K562 (cell line): ENCODE measurements around the gene ZFYVE28. TPM values are rescaled to one million over a fixed set of nuclear protein-coding genes. Genes with fewer than 3 reads are reported as not detected.

Experiments used
- ATAC-seq: fragments of 200-7000 bp; cut with Tn5 transposase; 3 replicates; pipeline ENCODE4 v1.9.1; 2020; ENCODE audit warnings: moderate library complexity
- BruUV-seq: library from RNA; stranded (reverse); fragments of 400-500 nt; replicated peaks from 2 replicates; lab custom pipeline; 2021; lab: Mats Ljungman, UMichigan
- CTCF ChIA-PET: fragments of 300-600 bp; formaldehyde crosslinking; extraction: SDS; loops from one replicate; lab custom pipeline; 2021; ENCODE audit warnings: low intra/inter-chr PET ratio; lab: Yijun Ruan, JAX
- POLR2A ChIA-PET: fragments of 300-600, 350-650 bp; sonication (Branson Sonifier 250); formaldehyde crosslinking; extraction: SDS; loops from one replicate; lab custom pipeline; 2021; ENCODE audit warnings: antibody characterized with exemption, inconsistent platforms; lab: Yijun Ruan, JAX
- DNase-seq, 4 experiments: peaks; one replicate each; pipeline versions ENCODE4 v3.0.0 to v3.0.0-alpha.2; 2011 to 2018; ENCODE audit warnings: low spot score in 3 of 4, mixed read lengths in 3 of 4; ENCODE audit errors: extremely low read depth in 1 of 4
- FAIRE-seq: peaks from 2 replicates; lab custom pipeline; 2011; peaks lifted over from hg19 to GRCh38; lab: Jason Lieb, UNC
- H2AFZ ChIP-seq: 2 replicates; pipeline ENCODE4 v1.6.0; 2011; ENCODE audit warnings: low read depth, low read length, control low read depth, inconsistent platforms
- H3K27ac ChIP-seq: fragments of 200-600 bp; 3 replicates; pipeline ENCODE4 v1.8.0; 2011; ENCODE audit warnings: low read depth, mild to moderate bottlenecking, control low read depth, inconsistent platforms, low read length, moderate library complexity, mixed read lengths; ENCODE audit errors: extremely low read depth
- H3K27me3 ChIP-seq, 2 experiments: fragments of 300-600 bp in 1 of 2; 2 replicates in 1 of 2; 3 replicates in 1 of 2; pipeline versions ENCODE4 v1.6.0 to v1.8.0; 2011; ENCODE audit warnings: inconsistent platforms in 2 of 2, low read length in 2 of 2, mild to moderate bottlenecking in 1 of 2, mixed read lengths in 1 of 2, moderate library complexity in 1 of 2; ENCODE audit not compliant: control insufficient read depth in 2 of 2, insufficient read depth in 2 of 2
- H3K36me3 ChIP-seq: fragments of 300-600 bp; 3 replicates; pipeline ENCODE4 v1.8.0; 2011; ENCODE audit warnings: mild to moderate bottlenecking, low read length, inconsistent platforms; ENCODE audit not compliant: control insufficient read depth, insufficient read depth
- H3K4me1 ChIP-seq, 2 experiments: fragments of 200-600 bp in 1 of 2; replicated peaks in 1 of 2; 2 replicates in 1 of 2; 3 replicates in 1 of 2; pipeline versions ENCODE4 v1.5.1 to v1.8.0; 2011; ENCODE audit warnings: inconsistent platforms in 2 of 2, low read length in 2 of 2, mild to moderate bottlenecking in 1 of 2, mixed read lengths in 1 of 2, moderate library complexity in 1 of 2; ENCODE audit not compliant: control insufficient read depth in 2 of 2, insufficient read depth in 2 of 2
- H3K4me2 ChIP-seq: 2 replicates; pipeline ENCODE4 v1.6.1; 2011; ENCODE audit warnings: low read length, control low read depth, inconsistent platforms, mixed read lengths; ENCODE audit not compliant: insufficient read depth
- H3K4me3 ChIP-seq: fragments of 200-600 bp; sonication (generic), shearing (Covaris generic); 2 replicates; pipeline ENCODE4 v1.5.1; 2016; ENCODE audit warnings: control low read depth, inconsistent platforms
- H3K79me2 ChIP-seq: fragments of 200-600 bp; 3 replicates; pipeline ENCODE4 v1.8.0; 2011; ENCODE audit warnings: low read length, inconsistent platforms; ENCODE audit not compliant: control insufficient read depth, insufficient read depth
- H3K9ac ChIP-seq, 2 experiments: 2 replicates each; pipeline versions ENCODE4 v1.6.0 to v1.6.1; 2011; ENCODE audit warnings: low read depth in 2 of 2, low read length in 2 of 2, control low read depth in 1 of 2, inconsistent platforms in 1 of 2, mild to moderate bottlenecking in 1 of 2, mixed read lengths in 1 of 2; ENCODE audit not compliant: insufficient read depth in 1 of 2
- H3K9me1 ChIP-seq: one replicate; pipeline ENCODE4 v1.6.0; 2011; ENCODE audit warnings: inconsistent platforms, mild to moderate bottlenecking, low read length, moderate library complexity; ENCODE audit not compliant: control insufficient read depth, insufficient read depth
- H3K9me3 ChIP-seq: replicated peaks from 2 replicates; pipeline ENCODE4 v1.5.1; 2011; ENCODE audit warnings: low read depth, low read length, inconsistent platforms; ENCODE audit not compliant: control insufficient read depth, insufficient read depth
- H4K20me1 ChIP-seq: replicated peaks from 2 replicates; pipeline ENCODE4 v1.6.1; 2011; ENCODE audit warnings: low read length, inconsistent platforms, mixed read lengths; ENCODE audit not compliant: control insufficient read depth, insufficient read depth
- C11orf30 ChIP-seq: fragments of 450-650 bp; IDR thresholded peaks from 2 replicates; pipeline ENCODE4 v1.6.1; 2016; ENCODE audit warnings: low read depth, mild to moderate bottlenecking
- CBX5 ChIP-seq: IDR thresholded peaks from 2 replicates; pipeline ENCODE4 v1.6.1; 2014; ENCODE audit warnings: low read depth, borderline replicate concordance
- CXXC5 ChIP-seq: fragments of 250-450 bp; sonication (Bioruptor Pico); IDR thresholded peaks from 2 replicates; pipeline ENCODE4 v1.8.0; 2022; ENCODE audit warnings: inconsistent platforms, mild to moderate bottlenecking, moderate library complexity
- HMGN3 ChIP-seq: IDR thresholded peaks from 2 replicates; pipeline ENCODE4 v1.6.1; 2011; ENCODE audit warnings: borderline replicate concordance, low read depth, mild to moderate bottlenecking, mixed read lengths, low read length; ENCODE audit not compliant: insufficient read length; ENCODE audit errors: extremely low read depth
- ZBTB43 ChIP-seq: sonication (generic); formaldehyde crosslinking; IDR thresholded peaks from 2 replicates; pipeline ENCODE4 v1.8.0; 2023; ENCODE audit warnings: mild to moderate bottlenecking, missing genetic modification reagents
- ZNF316 ChIP-seq: fragments of 450-650 bp; IDR thresholded peaks from 2 replicates; pipeline ENCODE4 v1.6.1; 2016
- WGBS: fragments of 100-300 bp; shearing (Covaris generic); methylation state at CpG from one replicate; pipeline ENCODE4 v1.1.6; 2016; ENCODE audit warnings: low coverage, mixed read lengths; ENCODE audit not compliant: insufficient coverage; ENCODE audit errors: missing lambda C conversion rate; 5-methylcytosine and 5-hydroxymethylcytosine counted together
- in situ Hi-C: fragments of 300-500 bp; cut with MboI; formaldehyde crosslinking; loops from 4 replicates; pipeline ENCODE4 v1.15.0; 2018; ENCODE audit warnings: inconsistent platforms, mixed read lengths
- intact Hi-C: fragments of 100-400 bp; cut with micrococcal nuclease; formaldehyde crosslinking; loops from 2 replicates; pipeline ENCODE4 v1.14.2; 2022
- polyA plus RNA-seq, 8 experiments: library from polyadenylated mRNA; depleted of rRNA in 4 of 8; stranded (reverse) in 5 of 8; unstranded in 3 of 8; fragments of >200 nt; fragmentation: Nextera tagmentation in 2 of 8; fragmentation: Illumina TruSeq in 1 of 8; extraction: Ambion mirVana in 2 of 8; extraction: Trizol in 1 of 8; gene quantifications; 2 replicates each; pipeline versions ENCODE4 v1.2.1 to v1.2.3, GENCODE V29; 2011 to 2014; ENCODE audit warnings: inconsistent platforms in 1 of 8, missing spikeins in 1 of 8
- total RNA-seq, 7 experiments: library from RNA; depleted of rRNA in 6 of 7; stranded (reverse); fragments of >200 nt in 6 of 7; fragmentation: Illumina TruSeq in 2 of 7; extraction: Trizol in 2 of 7; gene quantifications; 2 replicates each; pipeline versions ENCODE4 v1.2.1 to v1.2.3, GENCODE V29; 2011 to 2021; ENCODE audit warnings: low replicate concordance in 1 of 7
- TF ChIP-seq, protein P1 (sequence below), 2 experiments: fragments of 450-650 bp in 1 of 2; sonication (generic) in 1 of 2; formaldehyde crosslinking; conservative IDR thresholded peaks; 2 replicates each; pipeline versions ENCODE4 v1.4.0 to v1.8.1; 2020 to 2022; ENCODE audit warnings: mild to moderate bottlenecking in 1 of 2, missing genetic modification reagents in 1 of 2
- TF ChIP-seq, protein P2 (sequence below): sonication (generic); formaldehyde crosslinking; IDR thresholded peaks from 2 replicates; pipeline ENCODE4 v1.4.0; 2020; ENCODE audit warnings: mild to moderate bottlenecking, missing genetic modification reagents

ZFYVE28 gene
- total and polyA plus RNA-seq, 9 of the 15 experiments (the other 6 are each of a cell fraction or from before 2014, with no cell fraction given) = 1.3 to 24.8 (median 8.9) TPM

DNA sequence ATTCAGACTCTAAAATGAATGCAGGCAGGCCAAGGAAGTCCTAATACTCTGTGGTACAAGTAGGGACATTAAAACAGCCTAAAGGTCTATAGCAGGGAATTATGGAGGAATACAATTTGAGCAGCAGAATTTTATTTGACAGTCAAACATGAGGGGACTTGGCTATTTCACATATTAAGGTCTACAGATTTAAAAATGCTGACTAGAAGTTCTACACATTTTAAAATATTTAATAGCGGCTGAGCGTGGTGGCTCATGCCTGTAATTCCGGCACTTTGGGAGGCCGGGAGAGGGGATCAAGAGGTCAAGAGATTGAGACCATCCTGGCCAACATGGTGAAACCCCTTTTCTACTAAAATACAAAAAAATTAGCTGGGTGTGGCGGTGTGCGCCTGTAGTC is 187.4 kb downstream of the ZFYVE28 start:
- DNase-seq (no peak), ATAC-seq (no peak), FAIRE-seq (no peak)
- Histone ChIP-seq H3K9me3 (no peaks in the 10 kb centered on the region), H3K9ac (no peak overlapping the region), H3K79me2 (peaks cover 15% of the 10 kb centered on the region; the same call in 2 of the 3 replicates), H3K9me1 (no peaks in the 10 kb centered on the region), H3K36me3 (peaks cover 34% of the 10 kb centered on the region; the same call in 2 of the 3 replicates), H3K4me1 (no peaks in the 10 kb centered on the region), H3K27ac (no peak overlapping the region), H3K4me3 (no peak overlapping the region), H3K4me2 (no peak overlapping the region), H3K27me3 (no peaks in the 10 kb centered on the region), H2AFZ (no peak overlapping the region), H4K20me1 (no peaks in the 10 kb centered on the region)
- CTCF ChIA-PET = no interaction called here
- 95% methylated on average over 6 of the region's 6 CpGs for WGBS
- in situ Hi-C loops (no loop called here), intact Hi-C loops (no loop called here)
- BruUV-seq = no TSS peak
- POLR2A ChIA-PET = interaction anchor here (0.6 to 1.6 kb wide), 3 partner anchors 18 to 74 kb away, joined by 3 read pairs; no protein-coding TSS in a partner anchor
- TF ChIP-seq ZNF316 (peak; percentile 67), HMGN3 (no peak), C11orf30 (peak; percentile 56)
- TF ChIP-seq, protein P1, sequence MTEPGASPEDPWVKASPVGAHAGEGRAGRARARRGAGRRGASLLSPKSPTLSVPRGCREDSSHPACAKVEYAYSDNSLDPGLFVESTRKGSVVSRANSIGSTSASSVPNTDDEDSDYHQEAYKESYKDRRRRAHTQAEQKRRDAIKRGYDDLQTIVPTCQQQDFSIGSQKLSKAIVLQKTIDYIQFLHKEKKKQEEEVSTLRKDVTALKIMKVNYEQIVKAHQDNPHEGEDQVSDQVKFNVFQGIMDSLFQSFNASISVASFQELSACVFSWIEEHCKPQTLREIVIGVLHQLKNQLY (CRISPR knock-in tag; conservative IDR thresholded peaks at IDR 0.05) = no peak

DNA sequence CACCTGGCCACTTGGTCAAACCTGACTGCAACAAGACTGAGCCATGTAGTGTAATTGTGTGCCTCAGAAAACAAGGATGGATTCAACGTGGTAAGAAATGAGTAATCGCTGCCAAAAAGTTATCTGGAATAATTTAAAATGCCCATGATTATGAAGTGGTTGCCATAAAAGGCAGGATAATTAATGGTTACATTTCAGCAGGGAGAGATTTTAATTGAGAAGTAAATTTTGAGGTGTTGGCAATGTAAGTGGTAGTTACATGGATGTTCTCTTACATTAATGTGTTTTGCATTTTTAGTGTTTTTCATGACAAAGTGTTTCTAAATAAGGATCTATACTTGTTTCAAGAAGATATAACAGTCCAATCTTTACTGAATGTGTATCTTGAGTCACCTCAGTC is 192.2 kb downstream of the ZFYVE28 start:
- no peaks in the 10 kb centered on the region for H3K9me3 ChIP-seq
- 73% methylated on average over 2 of the region's 2 CpGs for WGBS
- ATAC-seq (no peak), DNase-seq (no peak), FAIRE-seq (no peak)
- H3K9me1 ChIP-seq = no peaks in the 10 kb centered on the region
- no peaks in the 10 kb centered on the region for H3K27me3 ChIP-seq
- H3K4me3 ChIP-seq = no peak overlapping the region
- no peak overlapping the region for H2AFZ ChIP-seq
- ChIA-PET POLR2A (interaction anchor here (0.6 to 1.5 kb wide), 2 partner anchors 12 to 20 kb away, joined by 3 read pairs; no protein-coding TSS in a partner anchor), CTCF (interaction anchor here (0.6 kb wide), 2 partner anchors 12 to 216 kb away, joined by 3 read pairs; no protein-coding TSS in a partner anchor)
- no peaks in the 10 kb centered on the region for H3K79me2 ChIP-seq
- no peak overlapping the region for H3K4me2 ChIP-seq
- intact Hi-C loops = no loop called here
- H3K4me1 ChIP-seq = no peaks in the 10 kb centered on the region
- H3K36me3 ChIP-seq = peaks cover 20% of the 10 kb centered on the region; the same call in 2 of the 3 replicates
- no peak overlapping the region for H3K9ac ChIP-seq
- no peak overlapping the region for H3K27ac ChIP-seq
- BruUV-seq = no TSS peak
- H4K20me1 ChIP-seq = no peaks in the 10 kb centered on the region
- in situ Hi-C loops = loop anchor here (10.0 kb wide), 1 partner anchor 219 kb away; no protein-coding TSS in a partner anchor
- no peak for TF ChIP-seq ZBTB43
- TF ChIP-seq CXXC5 = no peak
- no peak for TF ChIP-seq CBX5
- TF ChIP-seq, protein P2, sequence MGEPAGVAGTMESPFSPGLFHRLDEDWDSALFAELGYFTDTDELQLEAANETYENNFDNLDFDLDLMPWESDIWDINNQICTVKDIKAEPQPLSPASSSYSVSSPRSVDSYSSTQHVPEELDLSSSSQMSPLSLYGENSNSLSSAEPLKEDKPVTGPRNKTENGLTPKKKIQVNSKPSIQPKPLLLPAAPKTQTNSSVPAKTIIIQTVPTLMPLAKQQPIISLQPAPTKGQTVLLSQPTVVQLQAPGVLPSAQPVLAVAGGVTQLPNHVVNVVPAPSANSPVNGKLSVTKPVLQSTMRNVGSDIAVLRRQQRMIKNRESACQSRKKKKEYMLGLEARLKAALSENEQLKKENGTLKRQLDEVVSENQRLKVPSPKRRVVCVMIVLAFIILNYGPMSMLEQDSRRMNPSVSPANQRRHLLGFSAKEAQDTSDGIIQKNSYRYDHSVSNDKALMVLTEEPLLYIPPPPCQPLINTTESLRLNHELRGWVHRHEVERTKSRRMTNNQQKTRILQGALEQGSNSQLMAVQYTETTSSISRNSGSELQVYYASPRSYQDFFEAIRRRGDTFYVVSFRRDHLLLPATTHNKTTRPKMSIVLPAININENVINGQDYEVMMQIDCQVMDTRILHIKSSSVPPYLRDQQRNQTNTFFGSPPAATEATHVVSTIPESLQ (CRISPR knock-in tag) = no peak
